ENCODE measurements around the gene PTH2R. TPM values are rescaled to one million over a fixed set of nuclear protein-coding genes. Genes with fewer than 3 reads are reported as not detected.

PTH2R gene
- total and polyA plus RNA-seq, 2 of the 4 experiments (the other 2 are of a cell fraction), result under 0.01 TPM; not detected in 1

GRCh38 chr2:208389940-208390339, 16.7 kb upstream of the PTH2R start:
- Histone ChIP-seq H3K9ac (ENCODE audit: low read depth, low read length) (no peak overlapping the region), H3K27ac (ENCODE audit: insufficient read depth, low read length) (no peak overlapping the region), H3K18ac (ENCODE audit: low read depth, low read length) (no peak overlapping the region), H3K79me1 (ENCODE audit: low read depth in 1 of 2, low read length in 2 of 2) (no peaks in the 10 kb centered on the region), H4K8ac (ENCODE audit: low read depth in 2 of 2, low read length in 2 of 2) (no peak overlapping the region), H2BK15ac (ENCODE audit: low read depth, low read length) (no peak overlapping the region), H3K4ac (ENCODE audit: low read depth, low read length) (no peak overlapping the region), H2BK5ac (ENCODE audit: low read depth, low read length, poor library complexity, severe bottlenecking) (no peak overlapping the region), H4K91ac (ENCODE audit: insufficient read depth, low read depth, low read length) (no peak overlapping the region), H2AK5ac (ENCODE audit: low read depth, low read length) (no peak overlapping the region), H3K9me1 (ENCODE audit: insufficient read depth, low read length) (no peaks in the 10 kb centered on the region), H2AK9ac (replicated peaks; ENCODE audit: low read depth, low read length, poor library complexity) (no peak overlapping the region), H3K36me3 (ENCODE audit: control insufficient read depth, insufficient read depth, low read length) (no peaks in the 10 kb centered on the region), H4K20me1 (ENCODE audit: insufficient read depth, low read length) (no peaks in the 10 kb centered on the region), H3K4me3 (ENCODE audit: insufficient read depth, low read depth, low read length) (no peak overlapping the region), H2AFZ (replicated peaks; ENCODE audit: low read length, poor library complexity) (no peak overlapping the region), H2BK120ac (ENCODE audit: low read depth, low read length) (no peak overlapping the region), H3K23ac (ENCODE audit: low read depth, low read length) (no peak overlapping the region), H2BK20ac (ENCODE audit: low read depth, low read length) (no peak overlapping the region), H3K4me2 (ENCODE audit: low read depth, low read length) (no peak overlapping the region), H3K56ac (ENCODE audit: extremely low read depth, insufficient read depth, low read length) (no peak overlapping the region), H3K14ac (replicated peaks; ENCODE audit: low read depth, low read length) (no peak overlapping the region), H4K5ac (ENCODE audit: low read depth, low read length) (no peak overlapping the region), H3K27me3 (ENCODE audit: control insufficient read depth, insufficient read depth, low read length) (no peaks in the 10 kb centered on the region), H3K9me3 (ENCODE audit: control insufficient read depth, insufficient read depth, low read length) (no peaks in the 10 kb centered on the region; the same call in 1 of the 2 replicates), H3K4me1 (ENCODE audit: control insufficient read depth, insufficient read depth, low read length) (no peaks in the 10 kb centered on the region)
- ChIA-PET CTCF (no interaction called here), POLR2A (ENCODE audit: unreplicated experiment) (no interaction called here)
- dilution Hi-C loops (cut with HindIII; ENCODE audit: low sequenced_read_pairs, unreplicated experiment) (no loop called here), in situ Hi-C loops (cut with MboI; ENCODE audit: low sequenced_read_pairs) (loop anchor here (25.0 kb wide), 2 partner anchors 1172 to 1572 kb away; no protein-coding TSS in a partner anchor), intact Hi-C loops (cut with micrococcal nuclease) (no loop called here)
- WGBS, 2 experiments (ENCODE audit: extremely low coverage in 2 of 2, insufficient read length in 1 of 2), result no CpG with 5 or more reads among the region's 3 CpGs
- TF ChIP-seq MAFK (IDR thresholded peaks at IDR 0.05; ENCODE audit: low read depth, low read length) (peak; percentile 39; the same call in 1 of the 2 replicates), NFE2L2 (IDR thresholded peaks at IDR 0.05; ENCODE audit: low read depth, low read length) (no peak), RCOR1 (IDR thresholded peaks at IDR 0.05; ENCODE audit: insufficient replicate concordance, low read length) (no peak)
- DNase-seq (no peak), ATAC-seq (ENCODE audit: low read depth) (no peak)
- no TSS peak for BruUV-seq (replicated peaks)

Measured in IMR-90 (cell line).